ENCODE results near the gene LGALS7B.

Gene LGALS7B

GRCh38 chr19:38788478-38789243 lies at the start of gene LGALS7B:
TSS of gene LGALS7B (plus strand) at chr19:38789200. CDS start at chr19:38789227, 27 bp downstream.
- no peaks in the 10 kb centered on the region for H3K9me3 ChIP-seq (ENCODE audit: control insufficient read depth in 5 of 5, low read length in 5 of 5)
- H3K4me1 ChIP-seq (ENCODE audit: control insufficient read depth in 5 of 5, insufficient read depth in 5 of 5, low read length in 5 of 5), result peaks cover 0 to 8% (median 6%) of the 10 kb centered on the region in 5 donors
- no peak within 1 kb of the TSS for H3K27ac ChIP-seq (ENCODE audit: low read depth, low read length)
- H3K27me3 ChIP-seq (ENCODE audit: control insufficient read depth in 5 of 5, insufficient read depth in 4 of 5, low read length in 5 of 5), result no peaks in the 10 kb centered on the region
- no peak within 1 kb of the TSS for H3K4me3 ChIP-seq (ENCODE audit: low read depth in 1 of 5, low read length in 5 of 5)
- H3K36me3 ChIP-seq (ENCODE audit: control insufficient read depth in 5 of 5, insufficient read depth in 5 of 5, low read length in 5 of 5), result no peaks in the 10 kb centered on the region
- H3K9ac ChIP-seq (ENCODE audit: low read length in 5 of 5), result no peak within 1 kb of the TSS

- peaks cover 0 to 15% (median 0%) of the 10 kb centered on the region in 5 donors for H3K4me1 ChIP-seq (ENCODE audit: control insufficient read depth in 5 of 5, insufficient read depth in 5 of 5, low read length in 5 of 5)
- no peak overlapping the region for H3K9ac ChIP-seq (ENCODE audit: low read length in 5 of 5)
- H3K27ac ChIP-seq (ENCODE audit: low read depth, low read length), result no peak overlapping the region
- H3K9me3 ChIP-seq (ENCODE audit: control insufficient read depth in 5 of 5, low read length in 5 of 5), result no peaks in the 10 kb centered on the region
- no peaks in the 10 kb centered on the region for H3K27me3 ChIP-seq (ENCODE audit: control insufficient read depth in 5 of 5, insufficient read depth in 4 of 5, low read length in 5 of 5)
- H3K4me3 ChIP-seq (ENCODE audit: low read depth in 1 of 5, low read length in 5 of 5), result no peak overlapping the region
- no peaks in the 10 kb centered on the region for H3K36me3 ChIP-seq (ENCODE audit: control insufficient read depth in 5 of 5, insufficient read depth in 5 of 5, low read length in 5 of 5)
These were observed 49.4 kb upstream of the LGALS7B start for GRCh38 chr19:38739440-38740256.

- Histone ChIP-seq H3K27ac (ENCODE audit: low read depth, low read length) (no peak overlapping the region), H3K9me3 (ENCODE audit: control insufficient read depth in 5 of 5, low read length in 5 of 5) (no peaks in the 10 kb centered on the region)
These were observed 48.8 kb upstream of the LGALS7B start for GRCh38 chr19:38740257-38740592.

GRCh38 chr19:38740932-38741331 lies 48.1 kb upstream of the LGALS7B start:
- Histone ChIP-seq H3K4me1 (ENCODE audit: control insufficient read depth in 5 of 5, insufficient read depth in 5 of 5, low read length in 5 of 5) (peaks cover 0 to 7% (median 0%) of the 10 kb centered on the region in 5 donors), H3K9me3 (ENCODE audit: control insufficient read depth in 5 of 5, low read length in 5 of 5) (no peaks in the 10 kb centered on the region), H3K36me3 (ENCODE audit: control insufficient read depth in 5 of 5, insufficient read depth in 5 of 5, low read length in 5 of 5) (no peaks in the 10 kb centered on the region), H3K9ac (ENCODE audit: low read length in 5 of 5) (no peak overlapping the region), H3K4me3 (ENCODE audit: low read depth in 1 of 5, low read length in 5 of 5) (no peak overlapping the region), H3K27ac (ENCODE audit: low read depth, low read length) (no peak overlapping the region), H3K27me3 (ENCODE audit: control insufficient read depth in 5 of 5, insufficient read depth in 4 of 5, low read length in 5 of 5) (no peaks in the 10 kb centered on the region)

More at GRCh38 chr19:38740257-38740592, 48.8 kb upstream of the LGALS7B start:
- H3K27me3 ChIP-seq (ENCODE audit: control insufficient read depth in 5 of 5, insufficient read depth in 4 of 5, low read length in 5 of 5), result no peaks in the 10 kb centered on the region
- H3K36me3 ChIP-seq (ENCODE audit: control insufficient read depth in 5 of 5, insufficient read depth in 5 of 5, low read length in 5 of 5), result no peaks in the 10 kb centered on the region
- H3K4me1 ChIP-seq (ENCODE audit: control insufficient read depth in 5 of 5, insufficient read depth in 5 of 5, low read length in 5 of 5), result peaks cover 0 to 9% (median 0%) of the 10 kb centered on the region in 5 donors
- no peak overlapping the region for H3K4me3 ChIP-seq (ENCODE audit: low read depth in 1 of 5, low read length in 5 of 5)
- no peak overlapping the region for H3K9ac ChIP-seq (ENCODE audit: low read length in 5 of 5)

- no peak overlapping the region for H3K9ac ChIP-seq (ENCODE audit: low read length in 5 of 5)
- peaks cover 0 to under 1% (median 0%) of the 10 kb centered on the region in 5 donors for H3K4me1 ChIP-seq (ENCODE audit: control insufficient read depth in 5 of 5, insufficient read depth in 5 of 5, low read length in 5 of 5)
- no peak overlapping the region for H3K27ac ChIP-seq (ENCODE audit: low read depth, low read length)
- no peaks in the 10 kb centered on the region for H3K27me3 ChIP-seq (ENCODE audit: control insufficient read depth in 5 of 5, insufficient read depth in 4 of 5, low read length in 5 of 5)
- H3K4me3 ChIP-seq (ENCODE audit: low read depth in 1 of 5, low read length in 5 of 5), result no peak overlapping the region
- no peaks in the 10 kb centered on the region for H3K9me3 ChIP-seq (ENCODE audit: control insufficient read depth in 5 of 5, low read length in 5 of 5)
- H3K36me3 ChIP-seq (ENCODE audit: control insufficient read depth in 5 of 5, insufficient read depth in 5 of 5, low read length in 5 of 5), result no peaks in the 10 kb centered on the region
These were observed 47.3 kb upstream of the LGALS7B start for GRCh38 chr19:38741670-38742069.

- no peaks in the 10 kb centered on the region for H3K27me3 ChIP-seq (ENCODE audit: control insufficient read depth in 5 of 5, insufficient read depth in 4 of 5, low read length in 5 of 5)
- no peaks in the 10 kb centered on the region for H3K4me1 ChIP-seq (ENCODE audit: control insufficient read depth in 5 of 5, insufficient read depth in 5 of 5, low read length in 5 of 5)
- H3K27ac ChIP-seq (ENCODE audit: low read depth, low read length), result no peak overlapping the region
- H3K9me3 ChIP-seq (ENCODE audit: control insufficient read depth in 5 of 5, low read length in 5 of 5), result no peaks in the 10 kb centered on the region
- no peak overlapping the region for H3K4me3 ChIP-seq (ENCODE audit: low read depth in 1 of 5, low read length in 5 of 5)
- H3K36me3 ChIP-seq (ENCODE audit: control insufficient read depth in 5 of 5, insufficient read depth in 5 of 5, low read length in 5 of 5), result no peaks in the 10 kb centered on the region
- no peak overlapping the region for H3K9ac ChIP-seq (ENCODE audit: low read length in 5 of 5)
These were observed 46.7 kb upstream of the LGALS7B start for GRCh38 chr19:38742296-38742695.

- no peaks in the 10 kb centered on the region for H3K4me1 ChIP-seq (ENCODE audit: control insufficient read depth in 5 of 5, insufficient read depth in 5 of 5, low read length in 5 of 5)
- H3K27ac ChIP-seq (ENCODE audit: low read depth, low read length), result no peak overlapping the region
- no peak overlapping the region for H3K4me3 ChIP-seq (ENCODE audit: low read depth in 1 of 5, low read length in 5 of 5)
- no peak overlapping the region for H3K9ac ChIP-seq (ENCODE audit: low read length in 5 of 5)
- H3K27me3 ChIP-seq (ENCODE audit: control insufficient read depth in 5 of 5, insufficient read depth in 4 of 5, low read length in 5 of 5), result no peaks in the 10 kb centered on the region
- no peaks in the 10 kb centered on the region for H3K36me3 ChIP-seq (ENCODE audit: control insufficient read depth in 5 of 5, insufficient read depth in 5 of 5, low read length in 5 of 5)
- H3K9me3 ChIP-seq (ENCODE audit: control insufficient read depth in 5 of 5, low read length in 5 of 5), result no peaks in the 10 kb centered on the region
These were observed 46.1 kb upstream of the LGALS7B start for GRCh38 chr19:38742906-38743305.

- Histone ChIP-seq H3K4me3 (ENCODE audit: low read depth in 1 of 5, low read length in 5 of 5) (no peak overlapping the region), H3K27me3 (ENCODE audit: control insufficient read depth in 5 of 5, insufficient read depth in 4 of 5, low read length in 5 of 5) (no peaks in the 10 kb centered on the region), H3K9ac (ENCODE audit: low read length in 5 of 5) (no peak overlapping the region), H3K4me1 (ENCODE audit: control insufficient read depth in 5 of 5, insufficient read depth in 5 of 5, low read length in 5 of 5) (no peaks in the 10 kb centered on the region), H3K36me3 (ENCODE audit: control insufficient read depth in 5 of 5, insufficient read depth in 5 of 5, low read length in 5 of 5) (no peaks in the 10 kb centered on the region), H3K9me3 (ENCODE audit: control insufficient read depth in 5 of 5, low read length in 5 of 5) (no peaks in the 10 kb centered on the region), H3K27ac (ENCODE audit: low read depth, low read length) (no peak overlapping the region)
These were observed 45.4 kb upstream of the LGALS7B start for GRCh38 chr19:38743394-38744297.

- no peaks in the 10 kb centered on the region for H3K36me3 ChIP-seq (ENCODE audit: control insufficient read depth in 5 of 5, insufficient read depth in 5 of 5, low read length in 5 of 5)
- no peaks in the 10 kb centered on the region for H3K27me3 ChIP-seq (ENCODE audit: control insufficient read depth in 5 of 5, insufficient read depth in 4 of 5, low read length in 5 of 5)
- H3K9ac ChIP-seq (ENCODE audit: low read length in 5 of 5), result no peak within 1 kb of the TSS
- no peaks in the 10 kb centered on the region for H3K9me3 ChIP-seq (ENCODE audit: control insufficient read depth in 5 of 5, low read length in 5 of 5)
- H3K4me3 ChIP-seq (ENCODE audit: low read depth in 1 of 5, low read length in 5 of 5), result no peak within 1 kb of the TSS
- H3K27ac ChIP-seq (ENCODE audit: low read depth, low read length), result no peak within 1 kb of the TSS
- no peaks in the 10 kb centered on the region for H3K4me1 ChIP-seq (ENCODE audit: control insufficient read depth in 5 of 5, insufficient read depth in 5 of 5, low read length in 5 of 5)
These were observed 44.7 kb upstream of the LGALS7B start, which contains the start of gene CAPN12 for GRCh38 chr19:38744298-38744681. TSS of gene CAPN12 (minus strand) at chr19:38744474. CDS start at chr19:38744165, 309 bp downstream.
